ENCODE measurements around the gene MACROH2A2. TPM values are rescaled to one million over a fixed set of nuclear protein-coding genes. Genes with fewer than 3 reads are reported as not detected.

Gene MACROH2A2
- total RNA-seq, 3 donors from 2014 or later (not counting 1 experiment from before 2014, with no cell fraction given), result 0.78 to 1.4 (median 1.1) TPM

DNA sequence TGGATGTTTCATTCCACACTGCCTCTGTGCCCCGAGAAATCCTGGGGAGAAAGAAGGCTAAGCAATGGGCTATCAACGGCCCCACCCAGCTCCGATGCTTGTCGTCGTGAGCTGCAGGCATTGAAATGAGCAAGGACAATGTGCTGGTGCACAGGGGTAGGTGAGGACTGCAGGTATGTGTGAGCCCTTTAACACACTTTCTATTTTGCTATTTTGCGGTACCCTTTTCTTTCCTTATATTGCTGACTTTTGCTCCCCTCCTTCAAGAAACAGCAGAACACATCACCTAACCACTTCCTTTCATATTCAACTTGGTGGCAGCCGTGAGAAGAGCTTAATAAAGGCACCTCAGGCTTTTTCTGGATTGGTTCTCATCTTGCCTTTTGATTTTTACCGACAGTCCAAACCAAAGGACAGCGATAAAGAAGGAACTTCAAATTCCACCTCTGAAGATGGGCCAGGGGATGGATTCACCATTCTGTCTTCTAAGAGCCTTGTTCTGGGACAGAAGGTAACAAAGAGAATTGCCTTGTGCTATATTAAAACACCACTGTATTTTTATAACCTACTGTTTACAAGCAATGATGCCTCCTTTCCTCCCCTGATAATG lies 40.8 kb downstream of the MACROH2A2 start:
- peaks cover 25% of the 10 kb centered on the region for H3K4me1 ChIP-seq (ENCODE audit: control insufficient read depth, insufficient read depth, low read length)
- TF ChIP-seq, protein P1, sequence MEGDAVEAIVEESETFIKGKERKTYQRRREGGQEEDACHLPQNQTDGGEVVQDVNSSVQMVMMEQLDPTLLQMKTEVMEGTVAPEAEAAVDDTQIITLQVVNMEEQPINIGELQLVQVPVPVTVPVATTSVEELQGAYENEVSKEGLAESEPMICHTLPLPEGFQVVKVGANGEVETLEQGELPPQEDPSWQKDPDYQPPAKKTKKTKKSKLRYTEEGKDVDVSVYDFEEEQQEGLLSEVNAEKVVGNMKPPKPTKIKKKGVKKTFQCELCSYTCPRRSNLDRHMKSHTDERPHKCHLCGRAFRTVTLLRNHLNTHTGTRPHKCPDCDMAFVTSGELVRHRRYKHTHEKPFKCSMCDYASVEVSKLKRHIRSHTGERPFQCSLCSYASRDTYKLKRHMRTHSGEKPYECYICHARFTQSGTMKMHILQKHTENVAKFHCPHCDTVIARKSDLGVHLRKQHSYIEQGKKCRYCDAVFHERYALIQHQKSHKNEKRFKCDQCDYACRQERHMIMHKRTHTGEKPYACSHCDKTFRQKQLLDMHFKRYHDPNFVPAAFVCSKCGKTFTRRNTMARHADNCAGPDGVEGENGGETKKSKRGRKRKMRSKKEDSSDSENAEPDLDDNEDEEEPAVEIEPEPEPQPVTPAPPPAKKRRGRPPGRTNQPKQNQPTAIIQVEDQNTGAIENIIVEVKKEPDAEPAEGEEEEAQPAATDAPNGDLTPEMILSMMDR (IDR thresholded peaks at IDR 0.05), result no peak
- H3K9me3 ChIP-seq (ENCODE audit: control insufficient read depth, insufficient read depth, low read length), result no peaks in the 10 kb centered on the region
- peak in 1 of 2 donors; percentile 66 for DNase-seq
- peak overlapping the region; percentile 42 for H3K27ac ChIP-seq (ENCODE audit: low read length)
- H3K36me3 ChIP-seq (ENCODE audit: control insufficient read depth, insufficient read depth, low read length), result no peaks in the 10 kb centered on the region
- no peaks in the 10 kb centered on the region for H3K27me3 ChIP-seq (ENCODE audit: control insufficient read depth, insufficient read depth, low read length)
- intact Hi-C loops (cut with micrococcal nuclease), result no loop called here
- Mint-ChIP-seq H3K9me3 (no peaks in the 10 kb centered on the region), H3K4me1 (peaks cover 45% of the 10 kb centered on the region in 2 donors), H3K36me3 (no peaks in the 10 kb centered on the region), H3K27me3 (ENCODE audit: low read depth in 2 of 2) (no peaks in the 10 kb centered on the region), H3K27ac (peak overlapping the region; percentile 78 to 86), H3K4me3 (peak overlapping the region; percentile 80)
- ATAC-seq, result peak; percentile 62 to 80 (median 73)
- H3K4me3 ChIP-seq (ENCODE audit: low read length), result peak overlapping the region; percentile 3
- 45% methylated on average over 9 of the region's 9 CpGs for WGBS (ENCODE audit: insufficient coverage)

DNA sequence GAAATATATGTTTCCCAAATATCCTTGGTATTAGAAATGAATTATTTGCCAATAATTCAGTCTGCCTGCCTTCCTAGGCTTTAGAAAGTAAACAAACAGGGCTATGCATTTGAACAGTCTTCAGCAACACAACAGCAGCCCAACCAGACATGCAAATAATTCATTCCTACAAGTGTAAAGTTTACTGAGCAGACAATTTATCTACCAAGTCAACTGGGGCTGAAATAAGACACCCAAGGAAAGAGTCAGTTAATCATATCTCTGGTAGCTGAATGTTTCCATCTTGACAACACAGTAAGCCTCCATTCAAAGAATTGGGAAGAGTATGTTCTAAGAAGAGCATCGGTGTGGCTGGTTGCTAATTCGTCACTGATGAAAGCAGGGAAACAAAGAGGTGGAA lies 41.6 kb downstream of the MACROH2A2 start:
- peaks cover 25% of the 10 kb centered on the region for H3K4me1 ChIP-seq (ENCODE audit: control insufficient read depth, insufficient read depth, low read length)
- Mint-ChIP-seq H3K9me3 (no peaks in the 10 kb centered on the region), H3K4me1 (peaks cover 45% of the 10 kb centered on the region in 2 donors), H3K36me3 (no peaks in the 10 kb centered on the region), H3K27ac (peak overlapping the region in 1 of 2 donors; percentile 86), H3K4me3 (no peak overlapping the region), H3K27me3 (ENCODE audit: low read depth in 2 of 2) (no peaks in the 10 kb centered on the region)
- intact Hi-C loops (cut with micrococcal nuclease), result no loop called here
- DNase-seq, result no peak
- no peak overlapping the region for H3K4me3 ChIP-seq (ENCODE audit: low read length)
- no peaks in the 10 kb centered on the region for H3K27me3 ChIP-seq (ENCODE audit: control insufficient read depth, insufficient read depth, low read length)
- TF ChIP-seq, protein P1 (IDR thresholded peaks at IDR 0.05), result no peak
- H3K27ac ChIP-seq (ENCODE audit: low read length), result no peak overlapping the region
- 93% methylated on average over 2 of the region's 2 CpGs for WGBS (ENCODE audit: insufficient coverage)
- no peaks in the 10 kb centered on the region for H3K9me3 ChIP-seq (ENCODE audit: control insufficient read depth, insufficient read depth, low read length)
- no peak for ATAC-seq
- H3K36me3 ChIP-seq (ENCODE audit: control insufficient read depth, insufficient read depth, low read length), result no peaks in the 10 kb centered on the region

DNA sequence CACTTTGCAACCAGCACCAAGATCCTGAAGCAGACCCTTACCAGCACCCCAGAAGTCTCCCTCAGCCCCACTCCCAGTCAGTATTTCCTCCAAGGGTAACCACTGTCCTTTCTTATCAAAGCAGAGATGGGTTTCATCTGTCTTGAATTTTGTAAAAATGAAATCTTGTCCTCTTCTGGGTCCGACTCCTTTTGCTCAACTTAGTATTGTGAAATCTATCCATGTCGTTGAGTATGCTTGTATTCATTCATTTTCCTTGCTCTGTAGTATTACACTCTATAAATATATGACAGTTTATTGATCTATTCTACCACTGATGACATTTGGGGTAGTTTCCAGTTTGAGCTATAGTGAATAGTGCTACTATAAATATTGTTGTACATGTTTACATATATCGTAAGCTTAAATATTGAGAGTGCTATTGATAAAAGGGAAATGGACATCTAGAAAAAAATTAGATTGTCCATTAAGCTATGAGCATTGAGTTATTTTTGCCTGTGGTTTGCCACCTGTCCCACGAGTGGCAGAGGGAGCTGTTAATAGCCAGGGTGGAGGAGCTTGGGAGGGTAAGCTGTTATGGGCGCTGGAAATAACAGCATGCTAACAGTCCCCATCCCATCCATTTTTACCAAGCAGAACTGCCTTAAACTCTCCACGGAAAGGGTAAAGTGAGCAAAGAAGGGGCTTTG lies 43.5 kb downstream of the MACROH2A2 start:
- DNase-seq, result no peak
- Mint-ChIP-seq H3K4me1 (peaks cover 45% of the 10 kb centered on the region in 2 donors), H3K27ac (peak overlapping the region in 1 of 2 donors; percentile 40), H3K27me3 (ENCODE audit: low read depth in 2 of 2) (no peaks in the 10 kb centered on the region), H3K36me3 (no peaks in the 10 kb centered on the region), H3K4me3 (no peak overlapping the region), H3K9me3 (no peaks in the 10 kb centered on the region)
- H3K4me3 ChIP-seq (ENCODE audit: low read length), result no peak overlapping the region
- no peaks in the 10 kb centered on the region for H3K9me3 ChIP-seq (ENCODE audit: control insufficient read depth, insufficient read depth, low read length)
- intact Hi-C loops (cut with micrococcal nuclease), result no loop called here
- ATAC-seq, result no peak
- H3K27ac ChIP-seq (ENCODE audit: low read length), result no peak overlapping the region
- 71% methylated on average over 4 of the region's 6 CpGs for WGBS (ENCODE audit: insufficient coverage)
- H3K4me1 ChIP-seq (ENCODE audit: control insufficient read depth, insufficient read depth, low read length), result peaks cover 25% of the 10 kb centered on the region
- TF ChIP-seq, protein P1 (IDR thresholded peaks at IDR 0.05), result no peak
- H3K36me3 ChIP-seq (ENCODE audit: control insufficient read depth, insufficient read depth, low read length), result no peaks in the 10 kb centered on the region
- H3K27me3 ChIP-seq (ENCODE audit: control insufficient read depth, insufficient read depth, low read length), result no peaks in the 10 kb centered on the region
